Panc1 (cell line): ENCODE data around the gene RHBDL1. TPM values are rescaled to one million over a fixed set of nuclear protein-coding genes. Genes with fewer than 3 reads are reported as not detected.

Experiments used
- ATAC-seq: fragments of 200-7000 bp; cut with Tn5 transposase; 2 replicates; pipeline ENCODE4 v1.9.1; 2020; ENCODE audit warnings: mild to moderate bottlenecking, moderate library complexity
- BruUV-seq: library from RNA; stranded (reverse); fragments of 400-500 nt; replicated peaks from 2 replicates; lab custom pipeline; 2021; lab: Mats Ljungman, UMichigan
- CTCF ChIA-PET: fragments of 300-600 bp; sonication (Branson Sonifier 250); formaldehyde crosslinking; loops from one replicate; lab custom pipeline; 2022; ENCODE audit warnings: antibody characterized with exemption; lab: Charles Lee
- POLR2A ChIA-PET: fragments of 300-600 bp; sonication (Branson Sonifier 250); formaldehyde crosslinking; loops from one replicate; lab custom pipeline; 2022; ENCODE audit warnings: antibody characterized with exemption; lab: Charles Lee
- DNase-seq: peaks from one replicate; pipeline ENCODE4 v3.0.0-alpha.2; 2010; ENCODE audit warnings: low read depth, low spot score
- H3K27ac ChIP-seq: 2 replicates; pipeline ENCODE4 v1.5.1; 2011; ENCODE audit warnings: mild to moderate bottlenecking, low read length, inconsistent platforms
- H3K27me3 ChIP-seq: fragments of 200-500 bp; sonication (Bioruptor generic); 2 replicates; pipeline ENCODE4 v1.6.0; 2014; ENCODE audit warnings: low read length, inconsistent platforms; ENCODE audit not compliant: control insufficient read depth, insufficient read depth
- H3K36me3 ChIP-seq: fragments of 200-500 bp; sonication (Bioruptor generic); 2 replicates; pipeline ENCODE4 v1.5.1; 2014; ENCODE audit warnings: inconsistent platforms, mild to moderate bottlenecking, low read length, moderate library complexity; ENCODE audit not compliant: control insufficient read depth, insufficient read depth
- H3K4me1 ChIP-seq: 2 replicates; pipeline ENCODE4 v1.5.1; 2011; ENCODE audit warnings: inconsistent platforms, mild to moderate bottlenecking, low read length, moderate library complexity; ENCODE audit not compliant: control insufficient read depth, insufficient read depth
- H3K4me3 ChIP-seq, 2 experiments: 2 replicates each; pipeline ENCODE4 v1.5.1; 2011 to 2012; ENCODE audit warnings: low read depth in 2 of 2, low read length in 2 of 2, mild to moderate bottlenecking in 2 of 2, inconsistent platforms in 1 of 2, moderate library complexity in 1 of 2
- H3K9me3 ChIP-seq: fragments of 200-500 bp; sonication (Bioruptor generic); 2 replicates; pipeline ENCODE4 v1.5.1; 2014; ENCODE audit warnings: low read depth, mild to moderate bottlenecking, inconsistent platforms, low read length, moderate library complexity; ENCODE audit not compliant: control insufficient read depth, insufficient read depth
- CTCF ChIP-seq: fragments of 450-650 bp; IDR thresholded peaks from 2 replicates; pipeline ENCODE4 v1.5.1; 2017; ENCODE audit warnings: mild to moderate bottlenecking
- POLR2AphosphoS5 ChIP-seq: IDR thresholded peaks from 2 replicates; pipeline ENCODE4 v1.6.1; 2012; ENCODE audit warnings: mild to moderate bottlenecking, low read depth, low read length, moderate library complexity
- REST ChIP-seq, 2 experiments: IDR thresholded peaks; 2 replicates each; pipeline ENCODE4 v1.6.1; 2011 to 2012; ENCODE audit warnings: low read depth in 2 of 2, control low read depth in 1 of 2, low read length in 1 of 2, mild to moderate bottlenecking in 1 of 2, moderate library complexity in 1 of 2; ENCODE audit not compliant: insufficient read depth in 1 of 2
- SIN3A ChIP-seq: IDR thresholded peaks from 2 replicates; pipeline ENCODE4 v1.6.1; 2012; ENCODE audit warnings: low read depth, mild to moderate bottlenecking, low read length, moderate library complexity, borderline replicate concordance; ENCODE audit not compliant: insufficient read depth
- TCF7L2 ChIP-seq: IDR thresholded peaks from 2 replicates; pipeline ENCODE4 v1.6.1; 2011; ENCODE audit warnings: mild to moderate bottlenecking, low read depth, low read length, inconsistent platforms
- in situ Hi-C: cut with HindIII; loops from 2 replicates; pipeline ENCODE4 v1.10.0; 2016; ENCODE audit warnings: low sequenced_read_pairs, low pct_unique_long_range_greater_than_20kb
- intact Hi-C: fragments of 100-400 bp; cut with micrococcal nuclease; formaldehyde crosslinking; loops from one replicate; pipeline ENCODE4 v1.10.0; 2022; ENCODE audit not compliant: unreplicated experiment
- total RNA-seq: library from RNA; stranded (reverse); gene quantifications from one replicate; pipeline ENCODE4 v1.2.1, GENCODE V29; 2021; ENCODE audit not compliant: unreplicated experiment

RHBDL1 gene
- total RNA-seq, 1 experiment from 2014 or later, result 6.6 TPM

GRCh38 chr16:714558-715476, 39.3 kb downstream of the RHBDL1 start, which contains the start of gene METRN:
Gene METRN, plus strand, starts transcription at chr16:715118. Its CDS starts 172 bp downstream, at chr16:715290.
- H3K4me1 ChIP-seq, result peaks cover 63% of the 10 kb centered on the region
- CTCF ChIA-PET, result interaction anchor here (1.0 kb wide), 1 partner anchor 70 kb away, joined by 3 read pairs; no protein-coding TSS in a partner anchor
- no peaks in the 10 kb centered on the region; the same call in 1 of the 2 replicates for H3K36me3 ChIP-seq
- no TSS peak for BruUV-seq
- peak within 1 kb of the TSS; percentile 94 for H3K27ac ChIP-seq
- intact Hi-C loops (no loop called here), in situ Hi-C loops (no loop called here)
- peak within 1 kb of the TSS; percentile 65 to 80 for H3K4me3 ChIP-seq
- no peak for TF ChIP-seq CTCF
- TF ChIP-seq REST (IDR thresholded peaks at IDR 0.05; ENCODE audit: insufficient read depth in 1 of 2, low read depth in 2 of 2, low read length in 1 of 2), result 0 out of 4 replicates have a peak, but pooled peaks of 1 of the 2 experiments have one; percentile 10
- peak; percentile 31; the same call in 1 of the 2 replicates for TF ChIP-seq SIN3A
- TF ChIP-seq TCF7L2, result 0 out of 2 replicates have a peak, but pooled peaks have one; percentile 25
- peak; percentile 34; the same call in 1 of the 2 replicates for TF ChIP-seq POLR2AphosphoS5
- no peaks in the 10 kb centered on the region for H3K9me3 ChIP-seq
- no peak for DNase-seq
- ATAC-seq, result peak; percentile 70
- POLR2A ChIA-PET, result interaction anchor here (0.6 kb wide), 1 partner anchor 8 kb away, joined by 5 read pairs; no protein-coding TSS in a partner anchor
- H3K27me3 ChIP-seq, result no peaks in the 10 kb centered on the region

DNA sequence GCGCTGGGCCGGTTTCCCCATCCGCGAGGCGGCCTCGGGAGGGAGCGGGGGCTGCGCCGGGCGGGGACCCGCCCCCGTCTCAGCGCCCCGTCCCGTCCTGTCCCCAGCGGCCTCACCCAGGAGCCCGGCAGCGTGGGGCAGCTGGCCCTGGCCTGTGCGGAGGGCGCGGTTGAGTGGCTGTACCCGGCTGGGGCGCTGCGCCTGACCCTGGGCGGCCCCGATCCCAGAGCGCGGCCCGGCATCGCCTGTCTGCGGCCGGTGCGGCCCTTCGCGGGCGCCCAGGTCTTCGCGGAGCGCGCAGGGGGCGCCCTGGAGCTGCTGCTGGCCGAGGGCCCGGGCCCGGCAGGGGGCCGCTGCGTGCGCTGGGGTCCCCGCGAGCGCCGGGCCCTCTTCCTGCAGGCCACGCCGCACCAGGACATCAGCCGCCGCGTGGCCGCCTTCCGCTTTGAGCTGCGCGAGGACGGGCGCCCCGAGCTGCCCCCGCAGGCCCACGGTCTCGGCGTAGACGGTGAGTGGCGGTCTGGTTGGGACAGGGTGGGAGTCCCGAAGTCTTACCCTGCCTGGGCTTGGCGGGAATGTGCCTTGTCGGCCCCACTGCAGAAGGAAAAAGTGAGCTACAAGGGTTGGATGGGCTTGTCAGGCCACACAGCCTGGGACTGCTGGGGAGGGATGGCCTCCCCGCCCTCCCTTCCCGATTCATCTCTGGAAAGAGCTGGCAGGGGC, 40.2 kb downstream of the RHBDL1 start:
- Histone ChIP-seq H3K27ac (peak overlapping the region; percentile 88), H3K27me3 (no peaks in the 10 kb centered on the region), H3K4me3 (peak overlapping the region; percentile 65 to 80), H3K4me1 (peaks cover 60% of the 10 kb centered on the region), H3K9me3 (no peaks in the 10 kb centered on the region), H3K36me3 (no peaks in the 10 kb centered on the region; the same call in 1 of the 2 replicates)
- peak; percentile 1; the same call in 1 of the 2 replicates for ATAC-seq
- in situ Hi-C loops, result no loop called here
- TF ChIP-seq CTCF (peak; percentile 83), REST (IDR thresholded peaks at IDR 0.05; ENCODE audit: insufficient read depth in 1 of 2, low read depth in 2 of 2, low read length in 1 of 2) (no peak), POLR2AphosphoS5 (no peak), TCF7L2 (no peak), SIN3A (0 out of 2 replicates have a peak, but pooled peaks have one; percentile 41)
- intact Hi-C loops, result no loop called here
- ChIA-PET CTCF (interaction anchor here (0.6 to 1.1 kb wide), 3 partner anchors 69 to 1252 kb away, joined by 3 to 4 read pairs (median 3); no protein-coding TSS in a partner anchor), POLR2A (interaction anchor here (0.6 kb wide), 2 partner anchors 327 to 336 kb away, joined by 3 to 4 read pairs; no protein-coding TSS in a partner anchor)
- DNase-seq, result no peak
- no TSS peak for BruUV-seq
